H1 (cell line): Measurements from ENCODE around the gene RPUSD4. TPM values are rescaled to one million over a fixed set of nuclear protein-coding genes. Genes with fewer than 3 reads are reported as not detected.

Source experiments
- BCL11A ChIP-seq, 2 experiments: IDR thresholded peaks; one replicate each; pipeline ENCODE4 v1.6.1; 2011; ENCODE audit warnings: low read depth in 2 of 2, low read length in 2 of 2, mild to moderate bottlenecking in 2 of 2
- RNF2 ChIP-seq: fragments of 200-900, 300-1000 bp; sonication (generic); IDR thresholded peaks from 2 replicates; pipeline ENCODE4 v1.7.1; 2016; ENCODE audit warnings: borderline replicate concordance, low read depth, mild to moderate bottlenecking, antibody characterized with exemption, low read length; ENCODE audit not compliant: poor library complexity, severe bottlenecking; ENCODE audit errors: missing control alignments
- TAF7 ChIP-seq: optimal IDR thresholded peaks from 2 replicates; pipeline ENCODE3; 2011; ENCODE audit warnings: low read depth, mild to moderate bottlenecking, inconsistent platforms, low read length, moderate library complexity, borderline replicate concordance
- USF2 ChIP-seq: IDR thresholded peaks from 2 replicates; pipeline ENCODE4 v1.6.1; 2011; ENCODE audit warnings: low read length, improper control_type of control experiment
- polyA plus RNA-seq, 7 experiments: library from polyadenylated mRNA; depleted of rRNA in 3 of 7; stranded (reverse) in 5 of 7; unstranded in 2 of 7; fragments of >200 nt in 5 of 7; fragments of 200-250 nt in 2 of 7; gene quantifications; 1 replicate in 5 of 7; 2 replicates in 1 of 7; 4 replicates in 1 of 7; pipeline versions ENCODE4 v1.2.1 to v1.2.3, GENCODE V29; 2011 to 2013; ENCODE audit warnings: missing spikeins in 2 of 7, mixed read lengths in 2 of 7
- total RNA-seq: library from RNA; stranded (reverse); fragmentation: NEBNext Ultra II Directional; extraction: Animal tissue kit (Norgen Biotek cat#: 25700); gene quantifications from 2 replicates; pipeline ENCODE4 v1.2.1, GENCODE V29; 2021

RPUSD4 gene
- total and polyA plus RNA-seq, 2 of the 8 experiments (the other 6 are each of a cell fraction or from before 2014, with no cell fraction given), result 36.1 to 50.7 TPM

GRCh38 chr11:126246636-126247035 is 35.2 kb upstream of the RPUSD4 start (continued):
- no peak for TF ChIP-seq RNF2
- TF ChIP-seq USF2, result no peak
- no peak for TF ChIP-seq TAF7
- TF ChIP-seq BCL11A (IDR thresholded peaks at IDR 0.05; ENCODE audit: low read depth in 2 of 2, low read length in 2 of 2), result no peak
